ENCODE data around the gene SNAPIN. TPM values are rescaled to one million over a fixed set of nuclear protein-coding genes. Genes with fewer than 3 reads are reported as not detected.
A peak's percentile ranks its signal among the peaks of the same experiment; 100 is the strongest.
"Not testable (repeated sequence)": the region's sequence is repeated elsewhere in the genome, so short reads cannot be mapped to it uniquely, and the experiment has no call there.

The SNAPIN gene
- total RNA-seq, 1 donor, result 46.0 TPM

DNA sequence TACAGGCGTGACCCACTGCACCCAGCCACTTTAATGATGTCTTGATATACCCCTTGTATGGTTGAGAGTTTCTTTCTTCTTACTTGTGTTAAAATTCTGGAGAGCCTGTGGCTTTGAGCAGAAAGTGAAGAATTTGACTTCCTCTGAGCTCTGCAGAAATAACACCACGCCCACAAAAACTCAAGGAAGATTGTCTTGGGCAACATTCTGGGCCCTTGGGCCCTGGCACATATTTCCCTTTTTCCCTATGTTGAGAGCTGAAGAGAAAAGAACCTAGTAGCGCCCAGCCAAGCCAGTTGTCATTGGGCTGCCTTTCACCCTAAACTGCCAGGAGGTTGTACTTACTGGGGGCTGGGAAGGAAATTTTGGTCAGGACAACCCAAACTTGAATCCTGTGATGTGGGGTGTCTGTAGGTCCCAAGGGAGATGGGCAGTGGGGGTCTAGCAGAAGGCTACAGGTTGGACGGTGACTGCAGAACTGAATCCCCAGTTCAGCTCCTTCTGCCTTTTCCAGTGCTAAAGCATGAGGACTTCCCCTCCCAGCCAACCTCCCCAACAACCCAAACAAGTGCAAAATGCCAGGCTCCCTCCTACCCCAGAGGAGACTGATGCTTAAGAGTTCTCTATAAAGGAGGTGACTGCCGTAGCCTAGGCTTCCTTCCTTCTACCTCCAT, 11.7 kb upstream of the SNAPIN start:
- DNase-seq (ENCODE audit: low read depth in 2 of 3, low spot score in 2 of 3), result no peak

- no peak for DNase-seq (ENCODE audit: low read depth in 2 of 3, low spot score in 2 of 3)
Measured at GRCh38 chr1:153647346-153647714, 11.2 kb upstream of the SNAPIN start.

GRCh38 chr1:153648000-153648643, 10.4 kb upstream of the SNAPIN start:
- no peak for DNase-seq (ENCODE audit: low read depth in 2 of 3, low spot score in 2 of 3)

DNA sequence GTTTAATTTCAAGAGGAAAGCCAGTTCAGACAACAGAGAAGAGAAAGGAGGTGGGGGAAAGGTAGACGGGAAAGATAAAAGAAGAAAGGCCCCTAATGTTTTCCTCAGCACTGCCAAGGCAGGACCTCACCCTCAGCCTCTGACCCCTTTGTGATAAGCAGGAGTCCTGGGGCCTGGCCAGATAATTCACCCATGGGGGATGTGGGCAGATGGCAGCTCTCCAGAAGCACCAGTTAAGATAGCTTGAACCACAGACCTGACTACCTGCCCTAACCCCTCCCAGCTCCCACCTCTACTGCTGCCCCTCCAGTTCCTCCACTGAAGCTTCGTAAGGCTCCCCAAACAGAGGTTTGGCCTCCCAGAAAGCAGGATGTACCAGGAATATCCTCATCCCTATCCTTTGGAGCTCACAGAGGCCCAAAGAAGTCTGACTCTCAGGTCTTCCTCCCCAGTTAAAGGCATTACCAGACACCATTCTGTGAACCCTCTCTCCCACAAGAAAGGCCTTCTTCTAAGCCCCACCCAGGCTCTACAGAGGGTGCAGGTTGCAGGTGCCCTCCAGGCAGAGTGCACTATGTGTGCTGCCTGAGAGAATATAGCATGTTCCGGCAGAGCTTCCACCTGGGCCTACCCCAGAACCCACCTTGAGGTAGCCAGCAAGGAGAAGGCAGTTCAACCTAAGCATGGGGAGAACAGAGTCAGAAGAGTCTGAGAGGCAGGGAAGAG, 9.2 kb upstream of the SNAPIN start:
- no peak for DNase-seq (ENCODE audit: low read depth in 2 of 3, low spot score in 2 of 3)

DNA sequence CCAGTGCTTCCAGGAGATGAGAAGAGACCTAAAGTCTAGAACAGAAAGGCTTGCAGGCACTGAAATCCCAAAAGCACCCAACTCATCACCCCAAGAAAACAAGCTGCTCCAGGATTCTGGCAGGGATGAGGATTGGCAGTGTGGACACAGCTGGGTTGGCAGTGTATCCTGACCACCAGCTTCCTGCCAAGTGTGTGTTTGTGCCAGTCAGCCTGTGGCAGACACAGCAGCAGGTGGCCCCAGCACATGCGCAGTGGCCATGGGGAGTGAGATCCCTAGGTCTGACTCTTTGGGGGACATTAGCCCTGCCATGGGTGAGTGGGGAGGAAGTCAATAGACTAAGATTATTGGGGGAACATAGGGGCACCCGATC, 8.7 kb upstream of the SNAPIN start:
- DNase-seq (ENCODE audit: low read depth in 2 of 3, low spot score in 2 of 3), result no peak

DNA sequence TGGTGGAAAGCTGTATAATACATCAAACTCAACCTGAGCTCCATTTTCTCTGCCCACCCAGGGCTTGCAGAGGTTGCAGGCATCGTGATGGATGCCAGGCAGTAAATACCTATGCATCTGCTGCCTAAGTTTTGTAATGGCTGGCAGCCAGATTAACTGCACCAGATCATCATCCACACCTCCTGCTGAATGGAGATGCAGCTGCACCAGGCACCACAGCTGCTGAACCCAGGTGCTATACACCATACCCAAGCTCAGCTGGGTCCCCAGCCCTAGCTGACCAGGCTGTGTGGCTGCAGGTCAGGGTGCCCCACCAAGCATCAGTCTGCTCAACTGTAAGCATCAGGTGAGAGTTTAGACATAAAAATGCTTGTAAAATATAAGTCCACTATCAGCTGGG, 6.7 kb upstream of the SNAPIN start:
- no peak for DNase-seq (ENCODE audit: low read depth in 2 of 3, low spot score in 2 of 3)

DNA sequence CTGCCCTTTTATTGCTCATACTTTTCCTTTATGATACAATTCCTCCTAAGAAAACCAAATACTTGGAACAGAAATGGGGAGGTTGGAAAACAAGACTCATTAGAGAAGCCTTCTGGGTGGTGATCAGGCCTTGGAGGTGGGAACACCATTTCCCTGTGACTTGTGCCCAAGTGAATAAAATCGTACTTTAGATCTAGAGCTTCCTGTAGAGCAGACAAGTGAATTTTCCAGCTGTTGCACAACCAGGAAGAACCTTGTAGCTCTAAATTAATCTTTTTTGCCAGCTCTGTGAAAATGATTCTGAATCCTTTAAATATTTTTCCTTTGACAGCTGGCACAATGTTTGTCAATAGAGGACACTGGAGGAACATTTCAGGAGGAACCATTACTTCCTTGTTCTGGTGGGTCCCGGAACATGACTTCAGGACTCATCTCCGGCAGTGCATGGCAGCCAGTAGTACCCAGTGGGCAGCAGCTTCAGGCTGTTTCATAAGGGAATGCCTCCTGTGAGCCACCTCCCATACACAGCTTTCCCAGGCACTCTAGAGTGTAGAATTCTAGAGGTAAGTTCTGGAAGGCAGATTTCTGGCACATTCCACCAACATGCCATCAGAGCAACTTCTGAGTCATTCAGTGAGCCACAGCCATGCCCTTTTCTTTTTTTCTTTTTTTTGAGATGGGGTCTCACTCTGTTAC, 5.5 kb upstream of the SNAPIN start:
- DNase-seq (ENCODE audit: low read depth in 2 of 3, low spot score in 2 of 3), result no peak

- DNase-seq (ENCODE audit: low read depth in 2 of 3, low spot score in 2 of 3), result no peak
Measured at GRCh38 chr1:153655333-153655732, 3.2 kb upstream of the SNAPIN start.

DNA sequence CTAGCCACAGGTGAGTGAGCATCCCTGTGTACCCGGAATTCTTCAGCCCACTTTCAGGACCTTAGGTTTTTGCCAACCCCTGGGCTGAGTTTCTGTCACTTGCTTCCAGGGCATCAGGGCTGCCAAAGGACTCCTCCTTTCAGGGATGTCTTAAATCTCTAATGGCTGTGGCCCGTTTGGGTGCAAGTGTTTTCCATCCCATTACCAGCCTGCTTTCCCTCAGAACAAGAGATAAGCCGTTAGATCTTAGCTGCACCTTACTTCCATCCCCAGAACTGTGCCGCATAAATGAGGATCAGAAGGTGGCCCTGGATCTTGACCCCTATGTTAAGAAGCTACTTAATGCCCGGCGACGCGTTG, 652 bp downstream of the SNAPIN start:
- DNase-seq (ENCODE audit: low read depth in 2 of 3, low spot score in 2 of 3), result no peak

GRCh38 chr1:153659656-153660055, 1.2 kb downstream of the SNAPIN start:
- no peak for DNase-seq (ENCODE audit: low read depth in 2 of 3, low spot score in 2 of 3)

DNA sequence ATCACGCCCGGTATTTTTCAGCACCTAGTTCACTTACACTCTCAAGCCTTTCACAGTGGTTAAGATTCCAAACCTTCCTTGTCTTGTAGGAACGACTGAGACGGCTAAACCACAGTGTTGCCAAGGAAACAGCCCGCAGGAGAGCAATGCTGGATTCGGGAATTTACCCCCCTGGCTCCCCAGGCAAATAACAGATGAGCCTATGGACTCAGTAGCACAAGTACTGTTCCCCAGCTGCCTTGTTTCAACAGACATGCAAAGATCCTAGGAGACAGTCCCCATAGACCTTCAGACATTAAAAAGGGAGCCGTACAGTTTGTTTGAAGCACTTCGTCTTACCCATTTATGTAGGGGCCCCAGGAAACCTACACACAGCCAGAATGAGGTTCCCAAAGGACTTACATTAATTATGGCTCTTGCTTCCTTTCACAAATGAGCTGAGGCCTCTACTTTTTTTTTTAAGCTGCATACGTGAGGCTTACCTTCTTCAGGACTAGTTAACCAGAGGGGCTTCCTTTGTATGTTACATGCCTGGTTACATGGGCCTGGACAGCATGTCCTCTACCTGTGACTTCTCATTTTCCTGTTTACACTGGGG, 2.7 kb downstream of the SNAPIN start:
- peak in 1 of 3 donors; percentile 23 for DNase-seq (ENCODE audit: low read depth in 2 of 3, low spot score in 2 of 3)

DNA sequence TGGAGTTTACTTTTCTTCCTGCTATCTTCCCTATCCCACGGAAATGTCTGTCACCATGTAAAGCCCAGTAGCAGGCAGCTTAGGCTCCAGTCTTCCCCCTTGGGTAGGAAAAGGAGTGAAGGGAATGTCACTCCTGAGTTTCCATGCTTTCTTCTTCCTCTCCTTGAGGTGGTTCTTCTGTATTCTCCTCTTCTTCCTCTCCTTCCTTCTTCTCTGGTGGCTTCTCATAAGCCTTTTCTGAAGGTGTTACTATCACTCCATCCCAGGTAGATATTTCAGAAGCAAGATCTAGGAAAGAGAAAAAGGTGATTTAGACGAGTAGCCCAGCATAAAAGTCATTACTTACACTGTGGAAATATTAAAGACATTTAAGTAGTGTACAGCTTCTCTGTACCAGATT, 3.8 kb downstream of the SNAPIN start:
- no peak for DNase-seq (ENCODE audit: low read depth in 2 of 3, low spot score in 2 of 3)

GRCh38 chr1:153663211-153663610, 4.7 kb downstream of the SNAPIN start:
- DNase-seq (ENCODE audit: low read depth in 2 of 3, low spot score in 2 of 3), result no peak

DNA sequence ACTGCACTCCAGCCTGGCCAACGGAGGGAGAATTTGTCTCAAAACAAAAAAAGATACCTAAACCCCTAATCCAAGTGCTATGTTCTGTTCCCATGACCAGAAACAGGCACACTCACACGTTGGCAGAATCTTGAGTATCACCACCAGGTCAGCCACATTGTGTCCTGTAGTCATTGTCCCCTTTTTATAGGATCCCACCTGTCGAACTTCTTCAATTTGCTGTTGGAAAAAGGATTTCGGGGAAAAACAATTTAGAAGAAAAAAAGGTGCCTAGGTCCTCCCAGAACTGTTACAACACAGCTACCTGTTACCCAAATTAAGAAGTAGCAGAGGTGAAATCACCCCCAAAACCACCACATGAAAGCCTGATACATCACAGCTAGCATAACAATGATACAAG, 8.9 kb downstream of the SNAPIN start:
- DNase-seq (ENCODE audit: low read depth in 2 of 3, low spot score in 2 of 3), result no peak

DNA sequence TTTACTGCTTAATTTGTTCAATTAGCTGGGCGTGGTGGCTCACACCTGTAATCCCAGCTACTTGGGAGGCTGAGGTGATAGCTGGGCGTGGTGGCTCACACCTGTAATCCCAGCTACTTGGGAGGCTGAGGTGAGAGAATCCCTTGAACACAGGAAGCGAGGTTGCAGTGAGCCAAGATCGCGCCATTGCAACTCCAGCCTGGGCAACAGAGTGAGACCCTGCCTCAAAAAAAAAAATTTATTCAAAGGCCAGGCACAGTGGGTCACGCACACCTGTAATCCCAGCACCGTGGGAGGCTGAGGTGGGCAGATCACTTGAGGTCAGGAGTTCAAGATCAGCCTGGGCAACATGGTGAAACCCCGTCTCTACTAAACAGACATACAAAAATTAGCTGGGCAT, 10.2 kb downstream of the SNAPIN start:
- not testable (repeated sequence) for DNase-seq (ENCODE audit: low read depth in 2 of 3, low spot score in 2 of 3)

DNA sequence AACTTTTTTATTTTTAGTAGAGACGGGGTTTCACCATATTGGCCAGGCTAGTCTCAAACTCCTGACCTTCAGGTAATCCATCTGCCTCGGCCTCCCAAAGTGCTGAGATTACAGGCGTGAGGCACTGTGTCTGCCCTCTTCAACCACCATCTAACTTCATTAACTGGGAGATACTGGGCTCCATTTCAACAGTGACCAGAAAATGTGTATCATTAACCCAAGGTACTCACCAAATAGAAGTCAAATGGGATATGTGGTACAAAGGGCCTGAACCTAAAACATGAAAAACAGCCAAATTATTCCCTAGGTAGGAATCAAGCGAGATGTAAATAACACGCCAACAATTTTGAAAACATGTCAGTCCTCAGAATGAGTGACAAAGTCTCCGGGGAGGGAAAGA, 11.1 kb downstream of the SNAPIN start:
- DNase-seq (ENCODE audit: low read depth in 2 of 3, low spot score in 2 of 3), result no peak

- no peak for DNase-seq (ENCODE audit: low read depth in 2 of 3, low spot score in 2 of 3)
Measured at GRCh38 chr1:153670257-153670858, 11.9 kb downstream of the SNAPIN start.

DNA sequence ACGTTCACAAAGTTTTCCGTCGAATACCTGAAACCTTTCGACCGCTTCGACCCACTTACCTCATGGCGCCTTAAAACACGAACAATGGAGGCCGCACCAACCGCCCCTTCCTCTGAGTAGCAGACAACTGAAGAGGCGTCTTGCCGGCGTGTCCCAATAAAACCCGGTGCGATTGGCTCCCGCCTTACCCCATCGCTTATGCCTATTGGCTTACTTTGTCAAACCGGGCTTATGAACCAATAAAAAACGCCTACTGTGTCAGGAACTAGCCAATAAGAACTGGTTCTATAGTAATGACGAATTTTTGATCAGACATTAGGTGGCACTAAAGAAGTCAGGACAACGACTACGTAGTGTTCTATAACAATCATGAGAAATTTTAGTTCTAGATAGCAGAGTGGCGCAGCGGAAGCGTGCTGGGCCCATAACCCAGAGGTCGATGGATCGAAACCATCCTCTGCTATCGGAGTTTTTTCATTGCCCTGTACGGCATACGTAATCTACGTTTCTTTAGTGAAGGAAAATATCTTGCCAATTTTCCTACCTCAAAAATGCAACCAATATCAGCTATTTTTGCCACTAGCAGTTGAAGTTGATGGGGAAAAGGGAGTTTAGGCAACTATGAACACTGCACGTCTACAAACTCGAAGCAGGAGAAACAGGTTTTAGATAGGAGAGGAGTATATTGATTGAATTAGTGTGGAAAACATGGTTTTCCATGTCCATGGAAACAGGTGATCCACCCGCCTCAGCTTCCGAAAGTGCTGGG, 12.5 kb downstream of the SNAPIN start, which contains the start of gene ILF2:
TSS of gene ILF2 (minus strand) at position 135 of the 769 bp plus-strand sequence. CDS start at position 64, 71 bp downstream.
- peak; percentile 88 to 99 (median 98) for DNase-seq (ENCODE audit: low read depth in 2 of 3, low spot score in 2 of 3)

- DNase-seq (ENCODE audit: low read depth in 2 of 3, low spot score in 2 of 3), result peak in 1 of 3 donors; percentile 68
Measured at GRCh38 chr1:153671628-153672353, 13.3 kb downstream of the SNAPIN start.
